Activated CD4-positive, alpha-beta T cell treated with anti-CD3 and anti-CD28 coated beads, Interleukin-10, Interleukin-2, amounts not matched to agents 100 ng/mL and 50 ng/mL, durations not matched to agents 16 hours and 8 hours (primary cell): ENCODE results near the gene CCT8L2.
"Not testable (repeated sequence)": the region's sequence is repeated elsewhere in the genome, so short reads cannot be mapped to it uniquely, and the experiment has no call there.

ENCODE experiments used
- DNase-seq: peaks from one replicate; pipeline ENCODE4 v3.0.0-alpha.2; 2020

CCT8L2 gene

GRCh38 chr22:16592231-16592630 is 379 bp downstream of the CCT8L2 start:
- DNase-seq = not testable (repeated sequence)

GRCh38 chr22:16591136-16591535 is 1.5 kb downstream of the CCT8L2 start:
- not testable (repeated sequence) for DNase-seq

DNA sequence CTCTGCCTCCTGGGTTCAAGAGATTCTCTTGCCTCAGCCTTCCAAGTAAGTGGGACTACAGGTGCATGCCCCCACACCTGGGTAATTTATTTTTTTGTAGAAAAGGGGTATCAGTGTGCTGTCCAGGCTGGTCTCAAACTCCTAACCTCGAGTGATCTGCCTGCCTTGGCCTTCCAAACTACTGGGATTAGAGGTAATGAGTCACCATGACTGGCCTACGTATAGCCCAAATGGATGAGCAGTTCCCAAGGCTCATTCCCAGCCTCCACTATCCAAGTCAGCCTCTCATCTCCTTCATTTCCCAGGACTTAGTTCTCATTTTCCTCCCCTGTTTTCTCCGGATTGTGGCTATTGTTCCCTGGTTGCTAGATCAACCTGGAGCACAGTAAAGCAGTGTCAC is 5.6 kb downstream of the CCT8L2 start:
- no peak for DNase-seq

GRCh38 chr22:16586170-16586569 is 6.4 kb downstream of the CCT8L2 start:
- no peak for DNase-seq

DNA sequence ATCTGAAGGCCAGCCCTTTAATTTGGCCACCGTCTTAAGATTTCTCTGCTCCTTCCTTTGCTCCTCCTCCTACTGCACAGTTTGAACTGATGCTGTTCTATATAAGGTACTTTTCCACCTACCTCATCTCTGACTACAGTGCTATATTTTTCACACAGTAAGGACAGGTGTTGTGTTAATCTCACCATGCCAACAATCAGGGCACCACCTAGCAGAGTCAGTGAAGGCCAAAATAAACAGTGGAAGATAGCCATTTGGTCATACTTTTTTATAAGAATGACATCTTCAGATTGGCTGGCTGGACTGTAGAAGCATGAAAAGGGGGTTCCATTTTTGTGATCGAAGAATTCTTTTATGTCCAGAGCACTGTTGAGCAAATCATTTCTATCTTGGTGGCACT is 11.7 kb downstream of the CCT8L2 start:
- not testable (repeated sequence) for DNase-seq

- DNase-seq = not testable (repeated sequence)
Measured at GRCh38 chr22:16569240-16569834, 23.3 kb downstream of the CCT8L2 start.

DNA sequence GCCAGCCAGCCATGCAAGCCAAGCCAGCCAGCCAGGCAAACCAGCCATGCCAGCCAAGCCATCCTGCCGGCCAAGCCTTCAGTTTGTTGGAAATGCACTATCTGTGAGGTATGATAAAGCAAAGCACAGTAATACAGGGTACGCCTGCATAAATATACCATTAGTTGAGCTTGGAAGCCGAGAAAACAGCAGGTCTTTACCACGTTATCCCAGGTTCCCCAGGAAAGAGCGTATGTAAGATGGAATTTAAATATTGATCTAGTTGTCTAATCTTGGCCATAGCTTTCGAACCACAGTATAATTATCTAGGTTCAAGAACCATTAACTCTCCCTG is 24.2 kb downstream of the CCT8L2 start:
- no peak for DNase-seq

DNA sequence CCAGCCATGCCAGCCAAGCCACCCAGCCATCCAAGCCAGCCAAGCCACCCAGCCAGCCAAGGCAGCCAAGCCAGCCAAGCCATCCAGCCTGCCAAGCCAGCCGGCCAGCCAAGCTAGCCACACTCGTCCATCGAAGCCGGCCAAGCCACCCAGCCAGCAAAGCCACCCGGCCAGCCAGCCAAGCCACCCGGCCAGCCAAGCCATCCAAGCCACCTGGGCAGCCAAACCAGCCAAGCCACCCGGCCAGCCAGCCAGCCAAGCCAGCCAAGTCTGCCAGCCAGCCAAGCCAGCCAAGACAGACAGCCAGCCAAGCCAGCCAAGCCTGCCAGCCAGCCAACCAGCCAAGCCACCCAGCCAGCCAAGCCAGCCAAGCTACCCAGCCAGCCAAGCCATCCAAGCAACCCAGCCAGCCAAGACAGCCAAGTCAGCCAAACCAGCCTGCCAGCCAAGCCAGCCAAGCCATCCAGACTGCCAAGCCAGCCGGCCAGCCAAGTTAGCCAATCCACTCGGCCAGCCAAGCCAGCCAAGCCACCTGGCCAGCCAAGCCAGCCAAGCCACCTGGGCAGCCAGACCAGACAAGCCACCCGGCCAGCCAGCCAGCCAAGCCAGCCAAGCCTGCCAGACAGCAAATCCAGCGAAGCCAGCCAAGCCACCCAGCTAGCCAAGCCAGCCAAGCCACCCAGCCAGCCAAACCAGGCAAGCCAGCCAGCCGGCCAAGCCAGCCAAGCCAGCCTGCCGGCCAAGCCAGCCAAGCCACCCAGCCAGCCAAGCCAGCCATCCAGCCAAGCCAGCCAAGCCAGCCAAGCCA is 24.8 kb downstream of the CCT8L2 start:
- DNase-seq = not testable (repeated sequence)

GRCh38 chr22:16566421-16567151 is 26.0 kb downstream of the CCT8L2 start:
- DNase-seq = not testable (repeated sequence)

- not testable (repeated sequence) for DNase-seq
Measured at GRCh38 chr22:16565585-16566420, 26.8 kb downstream of the CCT8L2 start.

DNA sequence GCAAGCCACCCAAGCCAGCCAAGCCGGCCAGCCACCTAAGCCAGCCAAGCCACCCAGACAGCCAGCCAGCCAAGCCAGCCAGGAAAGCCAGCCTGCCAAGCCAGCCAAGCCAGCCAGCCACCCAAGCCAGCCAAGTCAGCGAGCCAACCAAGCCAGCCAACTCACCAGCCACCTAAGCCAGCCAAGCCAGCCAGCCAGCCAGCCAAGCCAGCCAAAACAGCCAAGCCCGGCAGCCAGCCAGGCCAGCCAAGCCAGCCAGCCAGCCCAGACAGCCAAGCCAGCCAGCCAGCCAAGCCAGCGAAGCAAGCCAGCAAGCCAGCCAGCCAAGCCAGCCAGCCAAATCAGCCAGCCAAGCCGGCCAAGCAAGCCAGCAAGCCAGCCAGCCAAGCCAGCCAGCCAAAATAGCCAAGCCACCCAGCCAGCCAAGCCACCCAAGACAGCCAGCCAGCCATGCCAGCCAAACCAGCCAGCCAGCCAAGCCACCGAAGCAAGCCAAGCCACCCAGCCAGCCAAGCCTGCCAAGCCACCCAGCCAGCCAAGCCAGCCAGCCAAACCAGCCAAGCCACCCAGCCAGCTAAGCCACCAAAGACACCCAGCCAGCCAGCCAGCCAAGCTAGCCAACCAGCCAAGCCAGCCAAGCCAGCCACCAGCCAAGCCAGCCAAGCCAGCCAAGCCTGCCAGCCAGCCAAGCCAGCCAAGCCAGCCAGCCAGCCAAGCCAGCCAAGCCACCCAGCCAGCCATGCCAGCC is 27.6 kb downstream of the CCT8L2 start:
- DNase-seq = not testable (repeated sequence)

- DNase-seq = no peak
Measured at GRCh38 chr22:16563555-16564520, 28.8 kb downstream of the CCT8L2 start.

GRCh38 chr22:16562711-16563554 is 29.7 kb downstream of the CCT8L2 start:
- DNase-seq = no peak

- DNase-seq = not testable (repeated sequence)
Measured at GRCh38 chr22:16561093-16561658, 31.4 kb downstream of the CCT8L2 start.

GRCh38 chr22:16560651-16561050 is 32.0 kb downstream of the CCT8L2 start:
- DNase-seq = not testable (repeated sequence)

- DNase-seq = not testable (repeated sequence)
Measured at GRCh38 chr22:16559996-16560395, 32.6 kb downstream of the CCT8L2 start.

GRCh38 chr22:16559056-16559955 is 33.3 kb downstream of the CCT8L2 start:
- no peak for DNase-seq

DNA sequence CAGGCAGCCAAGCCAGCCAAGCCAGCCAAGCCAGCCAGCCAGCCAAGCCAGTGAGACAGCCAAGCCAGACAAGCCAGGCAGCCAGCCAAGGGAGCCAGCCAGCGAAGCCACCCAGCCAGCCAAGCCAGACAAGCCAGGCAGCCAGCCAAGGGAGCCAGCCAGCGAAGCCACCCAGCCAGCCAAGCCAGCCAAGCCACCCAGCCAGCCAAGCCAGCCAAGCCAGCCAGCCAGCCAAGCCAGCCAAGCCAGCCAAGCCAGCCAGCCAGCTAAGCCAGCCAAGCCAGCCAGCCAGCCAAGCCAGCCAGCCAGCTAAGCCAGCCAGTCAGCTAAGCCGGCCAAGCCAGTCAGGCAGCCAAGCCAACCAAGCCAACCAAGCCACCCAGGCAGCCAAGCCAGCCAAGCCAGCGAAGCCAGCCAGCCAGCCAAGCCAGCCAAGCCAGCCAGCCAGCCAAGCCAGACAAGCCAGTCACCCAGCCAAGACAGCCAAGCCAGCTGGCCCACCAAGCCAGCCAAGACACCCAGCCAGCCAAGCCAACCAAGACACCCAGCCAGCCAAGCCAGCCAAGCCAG is 34.1 kb downstream of the CCT8L2 start:
- DNase-seq = not testable (repeated sequence)
